ENCODE results near the gene MED15. TPM values are rescaled to one million over a fixed set of nuclear protein-coding genes. Genes with fewer than 3 reads are reported as not detected.

MED15 gene
- total and polyA plus RNA-seq, 3 experiments from 2014 or later, result 98.0 to 120 (median 106) TPM

- peaks cover 38% of the 10 kb centered on the region for H3K4me1 ChIP-seq (ENCODE audit: insufficient read depth, low read length)
- Mint-ChIP-seq H3K4me1 (peaks cover 38 to 62% (median 43%) of the 10 kb centered on the region in 3 donors), H3K27me3 (peaks cover 0 to 1% of the 10 kb centered on the region in 2 donors), H3K9me3 (no peaks in the 10 kb centered on the region), H3K36me3 (peaks cover 0 to 15% (median 1%) of the 10 kb centered on the region in 3 donors), H3K27ac (peak within 1 kb of the TSS; percentile 77 to 99 (median 96)), H3K4me3 (peak within 1 kb of the TSS; percentile 87 to 96 (median 95))
- CTCF ChIA-PET, result interaction anchor here (1.2 to 2.1 kb wide), 6 partner anchors 31 to 77 kb away, joined by 3 to 9 read pairs (median 4); no protein-coding TSS in a partner anchor
- H3K27ac ChIP-seq (ENCODE audit: low read depth, low read length), result peak within 1 kb of the TSS; percentile 96
- DNase-seq, result peak in 3 of 5 donors; percentile 3 to 49 (median 31)
- H3K4me3 ChIP-seq (ENCODE audit: low read length), result peak within 1 kb of the TSS; percentile 93
- POLR2A ChIA-PET, result interaction anchor here (0.5 to 2.5 kb wide), 2 partner anchors 31 to 199 kb away, joined by 3 to 15 read pairs; no protein-coding TSS in a partner anchor
- no peaks in the 10 kb centered on the region for H3K9me3 ChIP-seq (ENCODE audit: low read length)
- H3K27me3 ChIP-seq (ENCODE audit: insufficient read depth, low read length, poor library complexity, severe bottlenecking), result no peaks in the 10 kb centered on the region
- no peaks in the 10 kb centered on the region for H3K36me3 ChIP-seq (ENCODE audit: insufficient read depth, low read length)
Measured at GRCh38 chr22:20494978-20495860, 12.2 kb upstream of the MED15 start, which contains the start of gene KLHL22. TSS of gene KLHL22 (minus strand) at chr22:20495795. CDS start at chr22:20489211, 6,584 bp downstream.

GRCh38 chr22:20495861-20496681, 11.3 kb upstream of the MED15 start:
- Histone ChIP-seq H3K27ac (ENCODE audit: low read depth, low read length) (peak overlapping the region; percentile 96), H3K36me3 (ENCODE audit: insufficient read depth, low read length) (no peaks in the 10 kb centered on the region), H3K27me3 (ENCODE audit: insufficient read depth, low read length, poor library complexity, severe bottlenecking) (no peaks in the 10 kb centered on the region), H3K9me3 (ENCODE audit: low read length) (no peaks in the 10 kb centered on the region), H3K4me3 (ENCODE audit: low read length) (peak overlapping the region; percentile 93), H3K4me1 (ENCODE audit: insufficient read depth, low read length) (peaks cover 29% of the 10 kb centered on the region)
- Mint-ChIP-seq H3K27ac (peak overlapping the region; percentile 77 to 99 (median 96)), H3K4me1 (peaks cover 29 to 54% (median 34%) of the 10 kb centered on the region in 3 donors), H3K9me3 (no peaks in the 10 kb centered on the region), H3K27me3 (peaks cover 0 to 1% of the 10 kb centered on the region in 2 donors), H3K36me3 (peaks cover 0 to 19% (median 1%) of the 10 kb centered on the region in 3 donors), H3K4me3 (peak overlapping the region; percentile 87 to 96 (median 95))
- ChIA-PET POLR2A (interaction anchor here (0.5 to 2.5 kb wide), 2 partner anchors 32 to 200 kb away, joined by 3 to 15 read pairs; no protein-coding TSS in a partner anchor), CTCF (interaction anchor here (1.0 to 1.7 kb wide), 4 partner anchors 11 to 79 kb away, joined by 3 to 6 read pairs (median 4); partner anchors contain the start of gene MED15)
- peak; percentile 90 to 94 (median 92) for DNase-seq

GRCh38 chr22:20497426-20497825, 10.0 kb upstream of the MED15 start:
- CTCF ChIA-PET, result interaction anchor here (1.0 to 1.3 kb wide), 2 partner anchors 10 to 69 kb away, joined by 3 to 6 read pairs; partner anchors contain the start of gene MED15

GRCh38 chr22:20498913-20499312, 8.5 kb upstream of the MED15 start:
- peak overlapping the region in 1 of 8 donors; percentile 50 for H3K27ac Mint-ChIP-seq

More at GRCh38 chr22:20497426-20497825, 10.0 kb upstream of the MED15 start:
- H3K27ac Mint-ChIP-seq, result peak overlapping the region in 4 of 8 donors; percentile 2 to 37 (median 26)
- H3K9me3 Mint-ChIP-seq, result no peaks in the 10 kb centered on the region
- POLR2A ChIA-PET, result interaction anchor here (0.5 kb wide), 1 partner anchor 79 kb away, joined by 4 read pairs; no protein-coding TSS in a partner anchor
- peaks cover 0 to 1% of the 10 kb centered on the region in 2 donors for H3K27me3 Mint-ChIP-seq
- H3K9me3 ChIP-seq (ENCODE audit: low read length), result no peaks in the 10 kb centered on the region
- no peak for DNase-seq
- peaks cover 0 to 22% (median 4%) of the 10 kb centered on the region in 3 donors for H3K36me3 Mint-ChIP-seq
- no peaks in the 10 kb centered on the region for H3K36me3 ChIP-seq (ENCODE audit: insufficient read depth, low read length)
- H3K4me3 ChIP-seq (ENCODE audit: low read length), result no peak overlapping the region
- peak overlapping the region in 1 of 7 donors; percentile 48 for H3K4me3 Mint-ChIP-seq
- peaks cover 25% of the 10 kb centered on the region for H3K4me1 ChIP-seq (ENCODE audit: insufficient read depth, low read length)
- H3K27ac ChIP-seq (ENCODE audit: low read depth, low read length), result no peak overlapping the region
- peaks cover 19 to 40% (median 21%) of the 10 kb centered on the region in 3 donors for H3K4me1 Mint-ChIP-seq
- H3K27me3 ChIP-seq (ENCODE audit: insufficient read depth, low read length, poor library complexity, severe bottlenecking), result no peaks in the 10 kb centered on the region

DNA sequence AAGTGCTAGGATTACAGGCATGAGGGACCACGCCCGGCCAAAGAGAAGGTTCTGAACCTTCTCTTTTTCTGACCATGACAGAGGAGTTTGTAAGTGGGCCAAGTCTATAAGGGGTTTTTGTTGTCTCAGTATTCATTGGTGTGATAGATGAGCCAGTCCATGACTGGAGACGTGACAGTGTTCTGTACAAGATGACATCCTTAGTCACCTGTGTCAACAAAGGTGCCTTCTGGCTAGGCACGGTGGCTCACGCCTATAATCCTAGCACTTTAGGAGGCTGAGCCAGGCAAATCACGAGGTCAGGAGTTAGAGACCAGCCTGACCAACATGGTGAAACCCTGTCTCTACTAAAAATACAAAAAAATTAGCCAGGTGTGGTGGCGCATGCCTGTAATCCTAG, 7.6 kb upstream of the MED15 start:
- H3K36me3 ChIP-seq (ENCODE audit: insufficient read depth, low read length), result no peaks in the 10 kb centered on the region
- no peak for DNase-seq
- no peaks in the 10 kb centered on the region for H3K9me3 Mint-ChIP-seq
- no peak overlapping the region for H3K27ac ChIP-seq (ENCODE audit: low read depth, low read length)
- no peak overlapping the region for H3K4me3 ChIP-seq (ENCODE audit: low read length)
- H3K27me3 Mint-ChIP-seq, result peaks cover 0 to 1% of the 10 kb centered on the region in 2 donors
- peaks cover 0 to 19% (median 4%) of the 10 kb centered on the region in 3 donors for H3K36me3 Mint-ChIP-seq
- CTCF ChIA-PET, result interaction anchor here (0.8 to 2.1 kb wide), 5 partner anchors 43 to 82 kb away, joined by 3 to 7 read pairs (median 5); no protein-coding TSS in a partner anchor
- H3K27ac Mint-ChIP-seq, result peak overlapping the region in 1 of 8 donors; percentile 8
- no peaks in the 10 kb centered on the region for H3K27me3 ChIP-seq (ENCODE audit: insufficient read depth, low read length, poor library complexity, severe bottlenecking)
- POLR2A ChIA-PET, result interaction anchor here (0.6 to 0.7 kb wide), 2 partner anchors 42 to 1853 kb away, joined by 3 read pairs; no protein-coding TSS in a partner anchor
- H3K4me1 Mint-ChIP-seq, result peaks cover 5 to 19% (median 7%) of the 10 kb centered on the region in 3 donors
- H3K4me3 Mint-ChIP-seq, result no peak overlapping the region
- peaks cover 5% of the 10 kb centered on the region for H3K4me1 ChIP-seq (ENCODE audit: insufficient read depth, low read length)
- H3K9me3 ChIP-seq (ENCODE audit: low read length), result no peaks in the 10 kb centered on the region

More at GRCh38 chr22:20498913-20499312, 8.5 kb upstream of the MED15 start:
- H3K4me1 ChIP-seq (ENCODE audit: insufficient read depth, low read length), result peaks cover 14% of the 10 kb centered on the region
- Mint-ChIP-seq H3K4me3 (no peak overlapping the region), H3K4me1 (peaks cover 11 to 28% (median 12%) of the 10 kb centered on the region in 3 donors), H3K9me3 (no peaks in the 10 kb centered on the region), H3K36me3 (peaks cover 0 to 22% (median 4%) of the 10 kb centered on the region in 3 donors), H3K27me3 (peaks cover 0 to 1% of the 10 kb centered on the region in 2 donors)
- no peak overlapping the region for H3K27ac ChIP-seq (ENCODE audit: low read depth, low read length)
- no peak for DNase-seq
- H3K9me3 ChIP-seq (ENCODE audit: low read length), result no peaks in the 10 kb centered on the region
- H3K27me3 ChIP-seq (ENCODE audit: insufficient read depth, low read length, poor library complexity, severe bottlenecking), result no peaks in the 10 kb centered on the region
- POLR2A ChIA-PET, result no interaction called here
- H3K36me3 ChIP-seq (ENCODE audit: insufficient read depth, low read length), result no peaks in the 10 kb centered on the region
- H3K4me3 ChIP-seq (ENCODE audit: low read length), result no peak overlapping the region
- CTCF ChIA-PET, result interaction anchor here (0.8 to 2.1 kb wide), 5 partner anchors 43 to 81 kb away, joined by 3 to 7 read pairs (median 5); no protein-coding TSS in a partner anchor

GRCh38 chr22:20503816-20504215, 3.6 kb upstream of the MED15 start:
- CTCF ChIA-PET, result interaction anchor here (1.8 kb wide), 1 partner anchor 39 kb away, joined by 3 read pairs; no protein-coding TSS in a partner anchor

More at GRCh38 chr22:20503816-20504215, 3.6 kb upstream of the MED15 start:
- Mint-ChIP-seq H3K9me3 (no peaks in the 10 kb centered on the region), H3K4me3 (no peak overlapping the region), H3K36me3 (peaks cover 0 to 29% (median 4%) of the 10 kb centered on the region in 3 donors), H3K4me1 (peaks cover 16 to 21% (median 16%) of the 10 kb centered on the region in 3 donors), H3K27me3 (peaks cover 0 to 1% of the 10 kb centered on the region in 2 donors), H3K27ac (peak overlapping the region in 1 of 8 donors; percentile 6)
- DNase-seq, result no peak
- Histone ChIP-seq H3K27ac (ENCODE audit: low read depth, low read length) (no peak overlapping the region), H3K36me3 (ENCODE audit: insufficient read depth, low read length) (peaks cover 5% of the 10 kb centered on the region), H3K4me3 (ENCODE audit: low read length) (no peak overlapping the region), H3K9me3 (ENCODE audit: low read length) (no peaks in the 10 kb centered on the region), H3K27me3 (ENCODE audit: insufficient read depth, low read length, poor library complexity, severe bottlenecking) (no peaks in the 10 kb centered on the region), H3K4me1 (ENCODE audit: insufficient read depth, low read length) (peaks cover 9% of the 10 kb centered on the region)
- POLR2A ChIA-PET, result no interaction called here
